CD4-positive, alpha-beta T cell (primary cell): ENCODE data around the gene SLC25A26. TPM values are rescaled to one million over a fixed set of nuclear protein-coding genes. Genes with fewer than 3 reads are reported as not detected.

ENCODE experiments used
- ATAC-seq: fragments of 200-7000 bp; cut with Tn5 transposase; one replicate; pipeline ENCODE4 v1.10.0; 2022; ENCODE audit warnings: mild to moderate bottlenecking; ENCODE audit not compliant: poor library complexity
- CTCF ChIA-PET: fragments of 350-600 bp; sonication (Branson Sonifier 250); formaldehyde crosslinking; loops from one replicate; lab custom pipeline; 2021; ENCODE audit warnings: antibody characterized with exemption, inconsistent platforms; lab: Charles Lee
- POLR2A ChIA-PET: fragments of 350-600 bp; sonication (Branson Sonifier 250); formaldehyde crosslinking; loops from one replicate; lab custom pipeline; 2021; ENCODE audit warnings: antibody characterized with exemption, inconsistent platforms; lab: Charles Lee
- DNase-seq, 14 experiments: peaks; one replicate each; pipeline ENCODE4 v3.0.0-alpha.2; 2013 to 2020; ENCODE audit warnings: mixed read lengths in 2 of 14
- H3K27ac ChIP-seq, 2 donors: one replicate each; pipeline versions ENCODE4 v1.5.1 to v1.7.0; 2013; ENCODE audit warnings: low read length in 2 of 2, low read depth in 1 of 2, mild to moderate bottlenecking in 1 of 2
- H3K27me3 ChIP-seq, 2 experiments: 1 replicate in 1 of 2; 2 replicates in 1 of 2; pipeline versions ENCODE4 v1.6.1 to v1.7.0; 2013; ENCODE audit warnings: low read length in 2 of 2, control low read depth in 1 of 2, mild to moderate bottlenecking in 1 of 2, moderate library complexity in 1 of 2; ENCODE audit not compliant: insufficient read depth in 2 of 2, control insufficient read depth in 1 of 2
- H3K36me3 ChIP-seq: one replicate; pipeline ENCODE4 v1.6.1; 2013; ENCODE audit warnings: low read length, control low read depth; ENCODE audit not compliant: insufficient read depth
- H3K4me1 ChIP-seq: one replicate; pipeline ENCODE4 v1.6.1; 2013; ENCODE audit warnings: low read length, control low read depth; ENCODE audit not compliant: insufficient read depth
- H3K4me3 ChIP-seq: one replicate; pipeline ENCODE4 v1.5.1; 2013; ENCODE audit warnings: mild to moderate bottlenecking, low read length, moderate library complexity
- H3K9me3 ChIP-seq, 2 experiments: 1 replicate in 1 of 2; 2 replicates in 1 of 2; pipeline versions ENCODE4 v1.6.1 to v1.7.0; 2013; ENCODE audit warnings: low read length in 2 of 2, mild to moderate bottlenecking in 2 of 2, control low read depth in 1 of 2, moderate library complexity in 1 of 2; ENCODE audit not compliant: control insufficient read depth in 1 of 2, insufficient read depth in 1 of 2
- H3K27ac Mint-ChIP-seq: one replicate; pipeline ENCODE4 v1.8.0; 2020; ENCODE audit warnings: mixed read lengths
- H3K27me3 Mint-ChIP-seq: one replicate; pipeline ENCODE4 v1.8.0; 2021; ENCODE audit warnings: mixed read lengths
- H3K36me3 Mint-ChIP-seq: one replicate; pipeline ENCODE4 v1.8.0; 2021; ENCODE audit warnings: low read depth, mixed read lengths
- H3K4me1 Mint-ChIP-seq: one replicate; pipeline ENCODE4 v1.8.0; 2021; ENCODE audit warnings: low read depth, mixed read lengths
- H3K4me3 Mint-ChIP-seq: one replicate; pipeline ENCODE4 v1.8.0; 2020; ENCODE audit warnings: mild to moderate bottlenecking, mixed read lengths
- H3K9me3 Mint-ChIP-seq: one replicate; pipeline ENCODE4 v1.8.0; 2020; ENCODE audit warnings: mixed read lengths
- intact Hi-C, 2 experiments: fragments of 100-400 bp; cut with DNase I in 1 of 2; cut with micrococcal nuclease in 1 of 2; formaldehyde crosslinking; loops; one replicate each; pipeline versions ENCODE4 v1.15.1 to v1.9.0; 2023 to 2025; cut with DNase I, micrococcal nuclease
- total RNA-seq, 174 experiments: library from RNA in 2 of 174; stranded (reverse) in 2 of 174; gene quantifications; one replicate each; pipeline ENCODE4 v1.2.3 and lab custom pipeline; 2021 to 2026
- TF ChIP-seq, protein P1 (sequence below): fragments of 200-600 bp; IDR thresholded peaks from one replicate; pipeline ENCODE4 v1.8.0; 2022; ENCODE audit warnings: antibody characterized with exemption, mild to moderate bottlenecking

SLC25A26 gene
- total RNA-seq, 2 experiments from 2014 or later: 26.9 to 30.2 TPM

DNA sequence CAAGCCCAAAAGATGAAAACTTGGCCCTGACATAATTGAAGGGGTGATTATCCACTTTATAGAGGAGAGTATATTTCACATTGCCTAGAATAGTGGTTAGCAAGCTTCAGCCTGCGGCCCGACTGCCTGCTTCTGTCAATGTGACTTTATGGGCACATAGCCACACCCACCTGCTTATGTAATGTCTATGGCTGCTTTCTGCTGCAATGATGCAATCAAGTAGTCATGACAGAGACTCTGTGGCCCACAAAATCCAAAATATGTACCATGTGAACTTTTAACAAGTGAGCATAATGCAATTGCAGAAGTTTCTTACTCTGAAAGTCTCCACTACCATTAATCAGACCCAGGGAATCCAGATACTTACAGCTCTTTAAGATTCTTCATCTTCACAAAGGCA lies 176.9 kb downstream of the SLC25A26 start:
- H3K4me1 ChIP-seq: peaks cover 24% of the 10 kb centered on the region
- H3K36me3 ChIP-seq: peaks cover 56% of the 10 kb centered on the region
- no peak overlapping the region for H3K4me3 ChIP-seq
- no peaks in the 10 kb centered on the region for H3K27me3 ChIP-seq
- DNase-seq (no peak), ATAC-seq (no peak)
- intact Hi-C loops: no loop called here
- no peaks in the 10 kb centered on the region for H3K9me3 ChIP-seq
- TF ChIP-seq, protein P1, sequence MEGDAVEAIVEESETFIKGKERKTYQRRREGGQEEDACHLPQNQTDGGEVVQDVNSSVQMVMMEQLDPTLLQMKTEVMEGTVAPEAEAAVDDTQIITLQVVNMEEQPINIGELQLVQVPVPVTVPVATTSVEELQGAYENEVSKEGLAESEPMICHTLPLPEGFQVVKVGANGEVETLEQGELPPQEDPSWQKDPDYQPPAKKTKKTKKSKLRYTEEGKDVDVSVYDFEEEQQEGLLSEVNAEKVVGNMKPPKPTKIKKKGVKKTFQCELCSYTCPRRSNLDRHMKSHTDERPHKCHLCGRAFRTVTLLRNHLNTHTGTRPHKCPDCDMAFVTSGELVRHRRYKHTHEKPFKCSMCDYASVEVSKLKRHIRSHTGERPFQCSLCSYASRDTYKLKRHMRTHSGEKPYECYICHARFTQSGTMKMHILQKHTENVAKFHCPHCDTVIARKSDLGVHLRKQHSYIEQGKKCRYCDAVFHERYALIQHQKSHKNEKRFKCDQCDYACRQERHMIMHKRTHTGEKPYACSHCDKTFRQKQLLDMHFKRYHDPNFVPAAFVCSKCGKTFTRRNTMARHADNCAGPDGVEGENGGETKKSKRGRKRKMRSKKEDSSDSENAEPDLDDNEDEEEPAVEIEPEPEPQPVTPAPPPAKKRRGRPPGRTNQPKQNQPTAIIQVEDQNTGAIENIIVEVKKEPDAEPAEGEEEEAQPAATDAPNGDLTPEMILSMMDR: no peak
- H3K9me3 Mint-ChIP-seq: no peaks in the 10 kb centered on the region
- ChIA-PET CTCF (interaction anchor here (1.6 kb wide), 1 partner anchor 121 kb away, joined by 5 read pairs; no protein-coding TSS in a partner anchor), POLR2A (no interaction called here)
- no peak overlapping the region for H3K4me3 Mint-ChIP-seq
- H3K27me3 Mint-ChIP-seq: no peaks in the 10 kb centered on the region
- H3K4me1 Mint-ChIP-seq: peaks cover 25% of the 10 kb centered on the region
- H3K27ac ChIP-seq: no peak overlapping the region
- peaks cover 70% of the 10 kb centered on the region for H3K36me3 Mint-ChIP-seq
- H3K27ac Mint-ChIP-seq: peak overlapping the region; percentile 34

DNA sequence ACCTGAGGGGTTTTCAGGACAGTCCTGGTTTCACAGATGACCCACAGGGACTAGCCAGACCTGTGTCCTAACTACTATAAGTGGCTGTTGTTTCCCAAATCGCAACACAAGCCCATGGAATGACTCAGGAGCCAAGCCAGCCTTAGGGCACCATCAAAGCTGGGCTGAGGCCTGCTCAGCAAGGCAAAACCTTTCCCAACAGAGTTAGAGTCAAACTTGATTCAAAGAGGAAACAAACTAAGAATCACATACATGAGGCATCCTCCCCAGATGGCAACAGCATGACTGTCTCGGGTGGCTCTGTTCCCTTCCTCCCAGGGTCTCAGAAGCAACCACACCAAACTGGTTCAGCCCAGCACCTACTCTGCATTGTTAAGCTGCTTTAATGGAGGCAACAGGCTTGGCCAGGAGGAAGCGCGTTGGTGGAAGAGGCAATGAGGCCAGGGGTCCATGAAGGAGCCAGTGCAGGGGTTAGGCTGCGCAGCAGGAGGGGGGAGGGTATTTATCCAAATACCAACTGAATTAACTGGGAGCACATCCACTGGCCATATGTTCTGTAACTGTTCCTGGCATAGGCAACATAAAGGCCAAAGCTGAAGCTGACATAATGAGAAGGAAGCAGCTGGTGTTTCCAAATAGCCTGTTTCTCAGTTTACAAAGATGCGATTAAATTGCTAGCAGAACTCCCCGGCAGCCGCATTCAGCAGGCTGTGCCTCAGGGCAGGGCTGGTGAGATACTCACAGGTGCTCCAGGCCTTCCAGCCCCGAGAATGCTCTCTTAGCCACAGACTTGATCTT lies 177.6 kb downstream of the SLC25A26 start:
- H3K27ac Mint-ChIP-seq: peak overlapping the region; percentile 34
- Histone ChIP-seq H3K4me3 (no peak overlapping the region), H3K4me1 (peaks cover 17% of the 10 kb centered on the region), H3K27me3 (no peaks in the 10 kb centered on the region), H3K27ac (no peak overlapping the region), H3K36me3 (peaks cover 61% of the 10 kb centered on the region), H3K9me3 (no peaks in the 10 kb centered on the region)
- no peak overlapping the region for H3K4me3 Mint-ChIP-seq
- DNase-seq: no peak
- intact Hi-C loops: no loop called here
- ATAC-seq: no peak
- H3K9me3 Mint-ChIP-seq: no peaks in the 10 kb centered on the region
- H3K27me3 Mint-ChIP-seq: no peaks in the 10 kb centered on the region
- TF ChIP-seq, protein P1: no peak
- ChIA-PET CTCF (interaction anchor here (1.6 kb wide), 1 partner anchor 121 kb away, joined by 5 read pairs; no protein-coding TSS in a partner anchor), POLR2A (no interaction called here)
- H3K4me1 Mint-ChIP-seq: peaks cover 19% of the 10 kb centered on the region
- peaks cover 70% of the 10 kb centered on the region for H3K36me3 Mint-ChIP-seq

DNA sequence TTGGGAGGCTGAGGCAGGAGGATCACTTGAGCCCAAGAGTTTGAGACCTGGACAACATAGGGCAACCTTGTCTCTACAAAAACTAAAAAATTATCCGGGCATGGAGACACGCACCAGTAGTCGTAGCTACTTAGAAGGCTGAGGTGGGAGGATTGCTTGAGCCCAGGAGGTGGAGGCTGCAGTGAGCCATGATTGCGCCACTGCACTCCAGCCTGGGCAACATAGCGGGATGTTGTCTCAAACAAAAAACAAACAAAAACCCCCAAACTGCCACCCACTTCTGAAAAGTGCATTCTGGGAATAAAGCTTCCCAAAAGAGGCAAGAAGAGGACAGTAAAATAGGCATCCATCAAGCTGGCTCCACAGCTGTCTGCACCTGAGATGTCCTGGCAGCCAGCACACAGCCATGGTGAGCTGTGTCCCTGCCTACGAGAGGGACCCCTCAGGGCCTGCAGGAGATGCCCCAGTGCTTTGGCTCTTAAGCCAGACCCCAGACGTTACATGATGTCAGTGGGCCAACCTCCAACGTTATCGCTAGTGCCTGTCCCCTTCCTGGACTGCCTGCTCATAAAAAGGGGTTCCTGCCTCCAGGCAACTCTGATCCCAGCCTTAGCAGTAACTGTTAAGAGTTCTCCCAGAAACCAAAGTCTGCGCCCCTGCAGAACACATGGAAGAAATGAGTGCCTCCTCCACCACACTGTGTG lies 178.9 kb downstream of the SLC25A26 start:
- Mint-ChIP-seq H3K9me3 (no peaks in the 10 kb centered on the region), H3K27ac (no peak overlapping the region), H3K27me3 (no peaks in the 10 kb centered on the region), H3K36me3 (peaks cover 65% of the 10 kb centered on the region), H3K4me3 (no peak overlapping the region), H3K4me1 (peaks cover 6% of the 10 kb centered on the region)
- Histone ChIP-seq H3K27me3 (no peaks in the 10 kb centered on the region), H3K4me3 (no peak overlapping the region), H3K9me3 (no peaks in the 10 kb centered on the region), H3K4me1 (peaks cover 5% of the 10 kb centered on the region), H3K27ac (no peak overlapping the region), H3K36me3 (peaks cover 74% of the 10 kb centered on the region)
- intact Hi-C loops: no loop called here
- ChIA-PET POLR2A (no interaction called here), CTCF (no interaction called here)
- DNase-seq: no peak
- no peak for ATAC-seq
- TF ChIP-seq, protein P1: no peak
